HepG2 (cell line): ENCODE measurements around the gene SIRT6. TPM values are rescaled to one million over a fixed set of nuclear protein-coding genes. Genes with fewer than 3 reads are reported as not detected.
A peak's percentile ranks its signal among the peaks of the same experiment; 100 is the strongest.

ENCODE experiments used
- ELF3 ChIP-seq: IDR thresholded peaks from 2 replicates; pipeline ENCODE4 v1.6.1; 2016; ENCODE audit warnings: missing genetic modification reagents, missing compliant biosample characterization
- ERF ChIP-seq: IDR thresholded peaks from 2 replicates; pipeline ENCODE4 v1.6.1; 2018; ENCODE audit warnings: missing biosample characterization, missing genetic modification reagents
- HOXA9 ChIP-seq: sonication (generic); formaldehyde crosslinking; IDR thresholded peaks from 2 replicates; pipeline ENCODE4 v1.8.1; 2022; ENCODE audit warnings: missing genetic modification reagents, mild to moderate bottlenecking, moderate library complexity, borderline replicate concordance
- MAFF ChIP-seq: IDR thresholded peaks from 2 replicates; pipeline ENCODE4 v1.6.1; 2011; ENCODE audit warnings: low read depth, low read length, improper control_type of control experiment
- MAFG ChIP-seq: sonication (generic); formaldehyde crosslinking; IDR thresholded peaks from 2 replicates; pipeline ENCODE4 v1.5.1; 2020; ENCODE audit warnings: mild to moderate bottlenecking, missing genetic modification reagents
- NFKBIZ ChIP-seq: IDR thresholded peaks from 2 replicates; pipeline ENCODE4 v1.6.1; 2018; ENCODE audit warnings: missing genetic modification reagents, missing compliant biosample characterization
- ZNF274 ChIP-seq: sonication (generic); formaldehyde crosslinking; IDR thresholded peaks from 2 replicates; pipeline ENCODE4 v1.5.1; 2020; ENCODE audit warnings: mild to moderate bottlenecking, missing genetic modification reagents
- ZNF644 ChIP-seq: IDR thresholded peaks from 2 replicates; pipeline ENCODE4 v1.6.1; 2016; ENCODE audit warnings: low read depth
- polyA plus RNA-seq, 8 experiments: library from polyadenylated mRNA; depleted of rRNA in 3 of 8; stranded (reverse) in 7 of 8; unstranded in 1 of 8; fragments of >200 nt; fragmentation: Illumina TruSeq in 4 of 8; extraction: Trizol in 4 of 8; gene quantifications; 2 replicates each; pipeline versions ENCODE4 v1.2.1 to v1.2.3, GENCODE V29; 2011 to 2016; ENCODE audit warnings: low read depth in 4 of 8, missing spikeins in 1 of 8, mixed read lengths in 1 of 8; ENCODE audit not compliant: insufficient read depth in 1 of 8
- total RNA-seq, 5 experiments: library from RNA; depleted of rRNA; stranded (reverse); fragments of >200 nt; fragmentation: Illumina TruSeq; extraction: Trizol; gene quantifications; 2 replicates each; pipeline ENCODE4 v1.2.3, GENCODE V29; 2016; ENCODE audit warnings: low read depth in 1 of 5
- TF ChIP-seq, protein P1 (sequence below): sonication (generic); formaldehyde crosslinking; IDR thresholded peaks from 2 replicates; pipeline ENCODE4 v1.9.0; 2022; ENCODE audit warnings: missing genetic modification reagents, mild to moderate bottlenecking, borderline replicate concordance
- TF ChIP-seq, protein P2 (sequence below): sonication (generic); formaldehyde crosslinking; IDR thresholded peaks from 2 replicates; pipeline ENCODE4 v1.5.0; 2020; ENCODE audit warnings: mild to moderate bottlenecking, missing genetic modification reagents, borderline replicate concordance
- TF ChIP-seq, protein P3 (sequence below): sonication (generic); formaldehyde crosslinking; IDR thresholded peaks from 2 replicates; pipeline ENCODE4 v1.9.0; 2022; ENCODE audit warnings: low read depth, missing genetic modification reagents
- TF ChIP-seq, protein P4 (sequence below): sonication (generic); formaldehyde crosslinking; conservative IDR thresholded peaks from 2 replicates; pipeline ENCODE4 v1.8.1; 2023; ENCODE audit warnings: missing genetic modification reagents
- TF ChIP-seq, protein P5 (sequence below): sonication (generic); formaldehyde crosslinking; IDR thresholded peaks from 2 replicates; pipeline ENCODE4 v1.4.0; 2020; ENCODE audit warnings: mild to moderate bottlenecking, low read depth, missing genetic modification reagents
- TF ChIP-seq, protein P6 (sequence below): sonication (generic); formaldehyde crosslinking; IDR thresholded peaks from 2 replicates; pipeline ENCODE4 v1.5.0; 2020; ENCODE audit warnings: missing genetic modification reagents, mild to moderate bottlenecking, borderline replicate concordance

SIRT6 gene
- total and polyA plus RNA-seq, 2 of the 13 experiments (the other 11 are each of a cell fraction or from before 2014, with no cell fraction given) = 11.0 to 18.4 TPM

DNA sequence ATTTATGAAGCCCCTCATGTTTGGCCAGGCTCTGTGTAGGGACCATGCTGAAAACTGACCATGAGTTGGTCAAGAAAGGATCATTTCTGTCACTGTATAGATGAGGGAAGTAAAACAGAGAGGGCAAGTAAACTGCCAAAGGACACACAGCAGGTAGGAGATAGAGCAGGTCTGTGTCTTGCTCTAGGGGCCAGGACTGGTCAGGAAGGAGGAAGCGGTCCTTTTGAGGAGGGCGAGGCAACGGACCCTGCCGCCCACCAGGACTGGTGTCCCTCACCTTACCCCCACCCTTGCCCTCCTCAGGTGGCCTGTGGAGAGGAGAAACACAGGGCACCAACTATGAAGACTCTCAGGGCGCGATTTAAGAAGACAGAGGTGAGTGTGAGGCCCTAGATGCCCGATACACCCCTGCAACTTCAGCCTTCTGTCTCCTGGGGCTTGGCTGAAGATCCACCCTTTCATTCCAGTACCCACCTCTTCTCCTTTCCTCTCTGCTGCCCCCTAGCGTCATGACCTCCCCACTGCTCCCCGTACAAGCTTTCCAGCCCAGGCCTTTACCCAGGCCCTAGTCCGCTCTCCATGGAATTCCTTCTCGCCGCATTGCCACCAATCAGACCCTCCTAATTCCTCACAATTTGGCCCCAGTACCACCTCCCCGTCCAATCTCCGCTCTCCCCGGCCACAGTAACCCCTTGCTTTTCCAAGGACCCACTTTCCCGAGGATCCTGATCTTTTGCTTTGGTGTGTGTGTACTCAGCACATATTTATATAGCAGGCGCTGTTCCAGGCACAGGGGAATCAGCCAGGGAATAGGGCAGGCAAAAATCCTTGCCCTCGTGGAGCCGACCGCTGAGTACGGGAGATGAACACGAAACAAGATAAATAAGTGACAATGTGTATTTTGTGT, 4.0 kb upstream of the SIRT6 start (continued):
- TF ChIP-seq, protein P1, sequence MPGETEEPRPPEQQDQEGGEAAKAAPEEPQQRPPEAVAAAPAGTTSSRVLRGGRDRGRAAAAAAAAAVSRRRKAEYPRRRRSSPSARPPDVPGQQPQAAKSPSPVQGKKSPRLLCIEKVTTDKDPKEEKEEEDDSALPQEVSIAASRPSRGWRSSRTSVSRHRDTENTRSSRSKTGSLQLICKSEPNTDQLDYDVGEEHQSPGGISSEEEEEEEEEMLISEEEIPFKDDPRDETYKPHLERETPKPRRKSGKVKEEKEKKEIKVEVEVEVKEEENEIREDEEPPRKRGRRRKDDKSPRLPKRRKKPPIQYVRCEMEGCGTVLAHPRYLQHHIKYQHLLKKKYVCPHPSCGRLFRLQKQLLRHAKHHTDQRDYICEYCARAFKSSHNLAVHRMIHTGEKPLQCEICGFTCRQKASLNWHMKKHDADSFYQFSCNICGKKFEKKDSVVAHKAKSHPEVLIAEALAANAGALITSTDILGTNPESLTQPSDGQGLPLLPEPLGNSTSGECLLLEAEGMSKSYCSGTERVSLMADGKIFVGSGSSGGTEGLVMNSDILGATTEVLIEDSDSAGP = peak; percentile 50; the same call in 1 of the 2 replicates
- TF ChIP-seq ZNF644 = no peak
- TF ChIP-seq, protein P2, sequence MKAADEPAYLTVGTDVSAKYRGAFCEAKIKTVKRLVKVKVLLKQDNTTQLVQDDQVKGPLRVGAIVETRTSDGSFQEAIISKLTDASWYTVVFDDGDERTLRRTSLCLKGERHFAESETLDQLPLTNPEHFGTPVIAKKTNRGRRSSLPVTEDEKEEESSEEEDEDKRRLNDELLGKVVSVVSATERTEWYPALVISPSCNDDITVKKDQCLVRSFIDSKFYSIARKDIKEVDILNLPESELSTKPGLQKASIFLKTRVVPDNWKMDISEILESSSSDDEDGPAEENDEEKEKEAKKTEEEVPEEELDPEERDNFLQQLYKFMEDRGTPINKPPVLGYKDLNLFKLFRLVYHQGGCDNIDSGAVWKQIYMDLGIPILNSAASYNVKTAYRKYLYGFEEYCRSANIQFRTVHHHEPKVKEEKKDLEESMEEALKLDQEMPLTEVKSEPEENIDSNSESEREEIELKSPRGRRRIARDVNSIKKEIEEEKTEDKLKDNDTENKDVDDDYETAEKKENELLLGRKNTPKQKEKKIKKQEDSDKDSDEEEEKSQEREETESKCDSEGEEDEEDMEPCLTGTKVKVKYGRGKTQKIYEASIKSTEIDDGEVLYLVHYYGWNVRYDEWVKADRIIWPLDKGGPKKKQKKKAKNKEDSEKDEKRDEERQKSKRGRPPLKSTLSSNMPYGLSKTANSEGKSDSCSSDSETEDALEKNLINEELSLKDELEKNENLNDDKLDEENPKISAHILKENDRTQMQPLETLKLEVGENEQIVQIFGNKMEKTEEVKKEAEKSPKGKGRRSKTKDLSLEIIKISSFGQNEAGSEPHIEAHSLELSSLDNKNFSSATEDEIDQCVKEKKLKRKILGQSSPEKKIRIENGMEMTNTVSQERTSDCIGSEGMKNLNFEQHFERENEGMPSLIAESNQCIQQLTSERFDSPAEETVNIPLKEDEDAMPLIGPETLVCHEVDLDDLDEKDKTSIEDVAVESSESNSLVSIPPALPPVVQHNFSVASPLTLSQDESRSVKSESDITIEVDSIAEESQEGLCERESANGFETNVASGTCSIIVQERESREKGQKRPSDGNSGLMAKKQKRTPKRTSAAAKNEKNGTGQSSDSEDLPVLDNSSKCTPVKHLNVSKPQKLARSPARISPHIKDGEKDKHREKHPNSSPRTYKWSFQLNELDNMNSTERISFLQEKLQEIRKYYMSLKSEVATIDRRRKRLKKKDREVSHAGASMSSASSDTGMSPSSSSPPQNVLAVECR (CRISPR knock-in tag) = peak; percentile 23; the same call in 1 of the 2 replicates
- TF ChIP-seq, protein P3, sequence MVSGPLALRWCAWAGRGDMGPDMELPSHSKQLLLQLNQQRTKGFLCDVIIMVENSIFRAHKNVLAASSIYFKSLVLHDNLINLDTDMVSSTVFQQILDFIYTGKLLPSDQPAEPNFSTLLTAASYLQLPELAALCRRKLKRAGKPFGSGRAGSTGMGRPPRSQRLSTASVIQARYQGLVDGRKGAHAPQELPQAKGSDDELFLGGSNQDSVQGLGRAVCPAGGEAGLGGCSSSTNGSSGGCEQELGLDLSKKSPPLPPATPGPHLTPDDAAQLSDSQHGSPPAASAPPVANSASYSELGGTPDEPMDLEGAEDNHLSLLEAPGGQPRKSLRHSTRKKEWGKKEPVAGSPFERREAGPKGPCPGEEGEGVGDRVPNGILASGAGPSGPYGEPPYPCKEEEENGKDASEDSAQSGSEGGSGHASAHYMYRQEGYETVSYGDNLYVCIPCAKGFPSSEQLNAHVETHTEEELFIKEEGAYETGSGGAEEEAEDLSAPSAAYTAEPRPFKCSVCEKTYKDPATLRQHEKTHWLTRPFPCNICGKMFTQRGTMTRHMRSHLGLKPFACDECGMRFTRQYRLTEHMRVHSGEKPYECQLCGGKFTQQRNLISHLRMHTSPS = no peak
- TF ChIP-seq, protein P4, sequence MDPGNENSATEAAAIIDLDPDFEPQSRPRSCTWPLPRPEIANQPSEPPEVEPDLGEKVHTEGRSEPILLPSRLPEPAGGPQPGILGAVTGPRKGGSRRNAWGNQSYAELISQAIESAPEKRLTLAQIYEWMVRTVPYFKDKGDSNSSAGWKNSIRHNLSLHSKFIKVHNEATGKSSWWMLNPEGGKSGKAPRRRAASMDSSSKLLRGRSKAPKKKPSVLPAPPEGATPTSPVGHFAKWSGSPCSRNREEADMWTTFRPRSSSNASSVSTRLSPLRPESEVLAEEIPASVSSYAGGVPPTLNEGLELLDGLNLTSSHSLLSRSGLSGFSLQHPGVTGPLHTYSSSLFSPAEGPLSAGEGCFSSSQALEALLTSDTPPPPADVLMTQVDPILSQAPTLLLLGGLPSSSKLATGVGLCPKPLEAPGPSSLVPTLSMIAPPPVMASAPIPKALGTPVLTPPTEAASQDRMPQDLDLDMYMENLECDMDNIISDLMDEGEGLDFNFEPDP (CRISPR knock-in tag) = 0 out of 2 replicates have a peak, but pooled peaks have one; percentile 77
- no peak for TF ChIP-seq MAFF
- no peak for TF ChIP-seq HOXA9 (CRISPR knock-in tag)
- TF ChIP-seq NFKBIZ (CRISPR knock-in tag) = no peak
- TF ChIP-seq MAFG (CRISPR knock-in tag) = no peak
- TF ChIP-seq, protein P5, sequence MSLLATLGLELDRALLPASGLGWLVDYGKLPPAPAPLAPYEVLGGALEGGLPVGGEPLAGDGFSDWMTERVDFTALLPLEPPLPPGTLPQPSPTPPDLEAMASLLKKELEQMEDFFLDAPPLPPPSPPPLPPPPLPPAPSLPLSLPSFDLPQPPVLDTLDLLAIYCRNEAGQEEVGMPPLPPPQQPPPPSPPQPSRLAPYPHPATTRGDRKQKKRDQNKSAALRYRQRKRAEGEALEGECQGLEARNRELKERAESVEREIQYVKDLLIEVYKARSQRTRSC = no peak
- TF ChIP-seq ZNF274 (CRISPR knock-in tag) = no peak
- 0 out of 2 replicates have a peak, but pooled peaks have one; percentile 19 for TF ChIP-seq ERF
- no peak for TF ChIP-seq ELF3 (CRISPR knock-in tag)
- TF ChIP-seq, protein P6, sequence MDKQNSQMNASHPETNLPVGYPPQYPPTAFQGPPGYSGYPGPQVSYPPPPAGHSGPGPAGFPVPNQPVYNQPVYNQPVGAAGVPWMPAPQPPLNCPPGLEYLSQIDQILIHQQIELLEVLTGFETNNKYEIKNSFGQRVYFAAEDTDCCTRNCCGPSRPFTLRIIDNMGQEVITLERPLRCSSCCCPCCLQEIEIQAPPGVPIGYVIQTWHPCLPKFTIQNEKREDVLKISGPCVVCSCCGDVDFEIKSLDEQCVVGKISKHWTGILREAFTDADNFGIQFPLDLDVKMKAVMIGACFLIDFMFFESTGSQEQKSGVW (CRISPR knock-in tag) = no peak
